Stimulated activated CD8-positive, alpha-beta memory T cell treated with anti-CD3 and anti-CD28 coated beads, Interleukin-2, amount 100 ng/mL, for 1 hour (primary cell): ENCODE data around the gene LAMC3.
"Not testable (repeated sequence)": the region's sequence is repeated elsewhere in the genome, so short reads cannot be mapped to it uniquely, and the experiment has no call there.

ENCODE experiments used
- DNase-seq, 2 donors: peaks; one replicate each; pipeline ENCODE4 v3.0.0-alpha.2; 2020; ENCODE audit warnings: low read depth in 2 of 2

Gene LAMC3

GRCh38 chr9:130991778-130992681 is 16.9 kb upstream of the LAMC3 start:
- no peak for DNase-seq

DNA sequence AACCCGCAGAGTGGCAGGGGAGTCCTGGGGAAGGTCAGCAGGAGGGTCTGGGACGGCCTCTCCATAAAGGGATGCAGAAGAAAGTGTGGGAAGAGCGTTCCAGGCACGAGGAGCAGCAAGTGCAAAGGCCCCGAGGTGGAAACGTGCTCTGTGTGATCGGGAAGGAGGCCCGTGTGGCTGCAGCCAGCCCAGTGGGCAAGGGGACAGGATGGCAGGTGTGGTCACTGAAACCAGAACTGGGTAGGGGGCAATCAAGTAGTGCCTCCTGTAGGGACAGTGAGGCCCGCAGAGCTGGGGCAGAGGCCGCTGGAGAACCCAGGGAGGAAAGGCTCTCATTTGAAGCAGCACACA is 16.3 kb upstream of the LAMC3 start:
- DNase-seq: no peak

DNA sequence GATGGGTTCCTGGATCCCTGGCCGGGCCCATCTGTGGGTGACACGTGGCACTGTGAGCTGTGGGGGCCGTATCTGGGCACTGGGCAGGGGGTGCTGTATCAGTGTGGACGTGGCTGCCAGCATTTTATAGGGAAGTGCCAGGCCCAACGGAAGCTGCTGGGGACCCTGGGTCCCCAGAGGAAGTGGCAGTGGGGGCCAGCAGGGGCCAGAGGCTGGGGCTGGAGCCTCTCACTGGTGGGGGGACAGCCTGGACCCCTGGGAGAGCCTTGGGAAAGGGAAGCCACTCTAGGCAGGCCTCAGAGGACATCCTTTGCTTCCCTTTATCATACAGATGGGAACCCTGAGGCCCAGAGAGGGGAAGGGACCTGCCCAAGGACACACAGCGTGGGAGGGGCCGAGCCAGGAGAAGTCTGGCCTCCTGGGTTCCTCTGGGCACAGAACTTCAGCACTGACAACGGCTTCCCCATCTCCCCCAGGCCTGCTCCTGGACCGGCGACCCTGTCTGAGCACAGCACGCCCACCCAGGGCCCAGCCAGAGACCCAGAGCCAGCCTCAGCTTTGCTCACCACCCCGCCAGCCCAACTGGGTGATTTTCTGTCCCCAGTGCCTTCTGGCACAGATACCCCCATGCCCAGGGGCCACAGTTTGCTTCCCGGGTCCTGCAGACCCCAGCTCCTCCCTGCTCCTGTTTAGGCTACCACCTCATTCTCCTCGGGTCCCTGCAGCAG is 15.5 kb upstream of the LAMC3 start:
- DNase-seq: no peak

DNA sequence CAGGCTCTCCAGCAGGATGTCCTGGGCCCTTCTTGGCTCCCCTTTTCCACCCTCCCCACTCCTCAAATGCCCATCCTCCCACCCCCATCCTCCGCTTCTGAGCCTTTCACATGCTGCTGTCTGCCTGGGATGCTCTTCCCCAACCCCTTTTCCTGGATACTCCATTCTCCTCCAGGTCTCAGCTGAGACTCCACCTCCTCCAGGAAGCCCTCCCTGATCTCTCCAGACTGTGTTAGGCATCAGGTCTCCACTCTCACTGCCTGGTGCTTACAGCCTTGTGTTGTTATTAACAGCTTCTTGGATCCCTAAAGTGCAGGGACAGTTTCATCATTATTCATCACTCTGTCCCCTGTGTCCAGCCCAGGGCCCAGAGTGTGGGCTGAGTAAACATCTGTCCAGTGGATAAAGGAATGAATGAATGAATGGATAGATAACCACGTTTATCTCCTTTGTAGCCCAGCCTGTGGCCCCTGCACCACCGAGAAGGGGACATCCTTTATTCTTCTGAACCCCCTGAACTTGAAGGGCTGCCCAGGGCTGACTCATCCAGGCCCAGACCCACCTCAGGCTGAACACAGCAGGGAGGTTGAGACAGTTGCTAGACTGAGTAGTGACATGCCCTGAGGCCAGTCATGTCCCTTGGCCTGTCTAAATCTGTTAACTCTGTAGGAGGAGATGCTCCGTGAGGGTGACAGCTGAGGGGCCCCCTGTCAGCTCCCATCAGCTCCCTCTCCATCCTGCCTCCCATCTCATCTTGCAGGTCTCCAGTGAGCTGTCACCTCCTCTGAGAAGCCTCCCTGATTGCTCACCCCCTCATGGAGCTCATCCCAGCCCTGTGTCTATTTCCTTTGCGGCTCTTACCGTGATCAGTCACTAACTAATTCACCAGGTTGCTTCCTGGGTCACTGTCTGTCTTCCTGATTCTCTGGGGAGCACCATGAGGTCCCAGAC is 14.6 kb upstream of the LAMC3 start:
- no peak for DNase-seq

DNA sequence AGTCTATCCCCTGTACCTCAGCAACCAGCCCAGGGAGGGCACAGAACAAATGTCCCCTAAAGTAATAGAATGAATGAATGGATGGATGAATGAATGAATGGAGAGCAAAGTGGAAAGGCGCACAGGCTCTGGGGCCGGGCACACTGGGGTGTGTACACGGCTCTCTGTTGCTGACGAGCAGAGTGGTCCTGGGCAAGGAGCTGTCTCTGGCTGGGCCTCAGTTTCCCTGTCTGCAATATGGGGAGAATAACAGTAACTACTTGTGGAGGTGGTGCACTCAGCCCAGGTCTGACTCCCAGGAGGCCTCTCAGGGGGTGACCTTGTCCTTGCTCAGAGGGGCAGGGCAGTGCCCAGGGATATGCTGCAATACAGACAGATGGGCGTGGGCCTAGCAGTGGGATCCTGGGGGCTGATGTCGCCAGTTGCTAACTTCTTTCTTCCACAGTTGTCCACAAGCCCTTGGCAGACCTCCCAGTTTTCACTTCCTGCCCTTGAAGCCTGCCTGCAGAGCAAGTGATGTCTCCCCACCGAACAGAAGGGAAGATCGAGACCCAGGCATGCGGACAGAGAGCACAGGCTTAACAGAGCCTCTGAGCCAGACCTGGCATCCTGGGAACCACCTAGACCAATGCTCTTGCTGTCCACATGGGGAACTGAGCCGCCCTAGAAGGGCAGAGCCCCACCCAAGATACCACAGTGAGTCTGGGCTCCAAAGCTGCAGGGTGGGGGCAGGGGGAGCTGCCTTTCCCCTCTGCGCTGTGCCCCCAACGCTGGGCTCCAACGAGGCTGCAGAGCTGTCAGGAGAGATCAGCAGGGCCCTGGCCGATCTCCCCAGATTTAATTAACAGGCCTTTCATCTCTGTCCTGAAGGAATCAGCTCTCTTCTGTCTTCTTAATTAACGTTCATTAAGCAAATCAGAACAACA is 13.6 kb upstream of the LAMC3 start:
- DNase-seq: no peak

- no peak for DNase-seq
Measured at GRCh38 chr9:130996205-130996604, 12.8 kb upstream of the LAMC3 start.

GRCh38 chr9:130996676-130997394 is 12.1 kb upstream of the LAMC3 start:
- no peak for DNase-seq

GRCh38 chr9:130997395-130997684 is 11.6 kb upstream of the LAMC3 start:
- no peak for DNase-seq

- DNase-seq: no peak
Measured at GRCh38 chr9:130997925-130998596, 10.9 kb upstream of the LAMC3 start.

GRCh38 chr9:130998597-130999244 is 10.3 kb upstream of the LAMC3 start:
- DNase-seq: no peak

DNA sequence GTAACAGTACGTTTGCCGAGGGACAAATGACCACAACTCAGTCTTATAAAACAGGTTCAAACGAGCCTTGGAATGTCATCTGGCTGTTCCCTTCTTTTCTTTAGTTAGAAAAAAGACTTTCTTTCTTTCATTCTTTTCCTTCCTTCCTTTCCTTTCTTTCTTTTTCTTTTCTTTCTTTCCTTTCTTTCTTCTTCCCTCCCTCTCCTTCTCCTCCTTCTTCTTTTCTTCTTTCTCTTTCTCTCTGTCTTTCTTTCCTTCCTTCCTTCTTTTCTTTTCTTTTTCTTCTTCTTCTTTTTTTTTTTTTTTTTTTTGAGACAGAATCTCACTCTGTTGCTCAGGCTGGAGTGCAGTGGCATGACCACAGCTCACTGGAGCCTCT is 9.7 kb upstream of the LAMC3 start:
- no peak for DNase-seq

DNA sequence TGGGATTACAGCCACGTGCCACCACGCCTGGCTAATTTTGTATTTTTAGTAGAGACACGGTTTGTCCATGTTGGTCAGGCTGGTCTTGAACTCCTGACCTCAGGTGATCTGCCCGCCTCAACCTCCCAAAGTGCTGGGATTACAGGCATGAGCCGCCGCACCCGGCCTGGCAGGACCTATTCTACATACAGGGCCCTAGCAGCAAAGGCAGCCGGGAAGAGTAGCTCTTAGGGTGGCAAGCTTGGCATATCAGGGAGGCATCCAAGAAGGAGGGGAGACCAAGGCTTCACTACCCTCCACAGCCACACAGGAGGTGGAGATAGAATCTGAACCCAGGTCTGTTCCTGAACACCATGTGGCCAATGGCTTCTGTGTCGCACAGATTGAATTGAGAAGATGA is 8.4 kb upstream of the LAMC3 start:
- DNase-seq: not testable (repeated sequence)

DNA sequence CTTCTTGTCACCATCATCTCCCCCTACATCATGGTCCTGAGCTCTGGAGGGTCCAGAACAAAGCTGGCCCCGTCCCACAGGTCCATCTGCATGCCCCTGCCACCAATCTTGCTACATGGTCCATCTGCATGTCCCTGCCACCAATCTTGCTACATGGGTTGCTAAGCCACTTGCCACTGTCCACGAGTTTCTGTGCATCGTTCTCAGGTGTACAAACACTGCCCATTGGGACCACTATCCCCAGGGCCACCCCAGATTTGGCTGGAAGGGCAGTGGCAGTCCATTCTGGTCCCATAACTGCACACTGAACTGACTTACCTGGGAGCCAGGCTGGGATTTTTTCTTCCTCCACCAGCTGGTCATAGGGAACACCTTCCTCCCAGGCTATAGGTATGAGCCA is 8.0 kb upstream of the LAMC3 start:
- no peak for DNase-seq

DNA sequence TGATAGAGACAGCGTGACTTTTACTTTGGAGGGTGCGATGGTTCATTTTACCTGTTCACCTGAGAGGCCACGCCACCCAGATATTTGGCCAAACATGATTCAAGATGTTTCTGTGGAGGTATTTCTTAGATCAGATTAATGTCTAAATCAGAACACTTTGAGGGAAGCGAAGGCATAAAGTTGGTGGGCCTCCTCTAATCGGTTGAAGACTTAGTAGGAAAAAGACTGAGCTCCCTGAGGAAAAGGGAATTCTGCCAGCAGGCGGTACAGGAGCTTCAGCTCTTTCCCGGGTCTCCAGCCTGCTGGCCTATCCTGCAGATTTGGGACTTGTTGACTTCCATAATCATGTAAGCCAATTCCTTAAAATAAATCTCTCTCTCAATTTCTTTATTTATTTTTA is 7.0 kb upstream of the LAMC3 start:
- no peak for DNase-seq

DNA sequence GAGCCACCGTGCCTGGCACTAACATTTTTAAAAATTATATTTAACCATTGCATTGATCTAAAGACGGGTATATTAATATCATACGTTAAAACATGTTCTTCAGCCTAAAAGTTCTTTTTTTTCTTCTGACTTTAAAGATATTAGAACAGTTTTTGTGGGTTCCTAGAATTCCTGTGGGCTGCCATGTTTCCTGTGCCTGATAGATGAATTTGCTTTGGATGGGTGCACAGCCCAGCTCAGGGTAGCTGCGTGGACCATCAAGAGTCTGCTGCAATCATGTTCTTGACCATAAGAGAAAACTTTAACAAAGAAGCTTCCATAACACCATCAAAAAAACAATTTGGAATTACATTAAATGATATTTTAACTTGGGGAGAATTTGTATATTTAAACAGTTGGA is 2.4 kb upstream of the LAMC3 start:
- no peak for DNase-seq

- no peak for DNase-seq
Measured at GRCh38 chr9:131008086-131008485, 888 bp upstream of the LAMC3 start.

DNA sequence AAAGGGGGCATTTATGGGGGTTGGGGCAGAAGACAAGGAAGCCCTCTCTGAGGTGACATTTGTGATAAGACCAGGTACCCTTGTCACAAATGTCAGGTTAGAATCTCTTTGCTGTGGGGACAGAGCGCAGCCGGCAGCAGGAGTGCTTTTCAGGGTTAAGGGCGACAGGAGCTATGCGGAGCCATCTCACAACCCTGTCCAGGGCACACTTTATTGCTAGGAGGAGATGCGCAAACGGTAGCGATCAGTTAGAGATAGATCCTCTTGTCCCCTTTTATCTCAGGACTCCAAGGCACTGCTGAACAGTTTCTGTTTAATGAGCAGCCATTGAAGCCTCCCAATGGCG is 438 bp upstream of the LAMC3 start:
- DNase-seq: no peak

GRCh38 chr9:131010482-131011273 is 1.7 kb downstream of the LAMC3 start:
- DNase-seq: no peak
